Measurements from ENCODE around the gene SFI1.

GRCh38 chr22:31628969-31629708 lies 132.8 kb downstream of the SFI1 start:
- TF ChIP-seq CTCF (IDR thresholded peaks at IDR 0.05; ENCODE audit: poor library complexity) (no peak), EZH2 (IDR thresholded peaks at IDR 0.05; ENCODE audit: borderline replicate concordance) (no peak), EZH2phosphoT487 (IDR thresholded peaks at IDR 0.05; ENCODE audit: low read depth, severe bottlenecking, unreplicated experiment) (no peak)

Measured in hepatocyte (in vitro differentiated cells).